Colonic mucosa (tissue), 4 donors: Measurements from ENCODE around the gene RPL21. TPM values are rescaled to one million over a fixed set of nuclear protein-coding genes. Genes with fewer than 3 reads are reported as not detected.

Experiments used
- DNase-seq: peaks from one replicate; pipeline ENCODE4 v3.0.0-alpha.2; 2020
- H3K27ac ChIP-seq: fragments of 200-600 bp; one replicate; pipeline ENCODE4 v1.8.0; 2021
- H3K27me3 ChIP-seq: fragments of 200-600 bp; one replicate; pipeline ENCODE4 v1.8.0; 2021
- H3K36me3 ChIP-seq: fragments of 200-600 bp; one replicate; pipeline ENCODE4 v1.8.0; 2021
- H3K4me1 ChIP-seq: fragments of 200-600 bp; one replicate; pipeline ENCODE4 v1.8.0; 2021; ENCODE audit warnings: mild to moderate bottlenecking
- H3K4me3 ChIP-seq: fragments of 200-600 bp; one replicate; pipeline ENCODE4 v1.8.0; 2021
- H3K9ac ChIP-seq, 2 donors: one replicate each; pipeline ENCODE4 v1.7.0; 2013; ENCODE audit warnings: control low read depth in 2 of 2, low read depth in 2 of 2, low read length in 2 of 2
- H3K9me3 ChIP-seq: fragments of 200-600 bp; one replicate; pipeline ENCODE4 v1.8.0; 2021
- CTCF ChIP-seq: fragments of 200-600 bp; IDR thresholded peaks from one replicate; pipeline ENCODE4 v1.8.0; 2022; ENCODE audit warnings: antibody characterized with exemption, mild to moderate bottlenecking
- intact Hi-C: fragments of 100-400 bp; cut with DNase I; formaldehyde crosslinking; loops from one replicate; pipeline ENCODE4 v1.14.1; 2022
- total RNA-seq, 2 donors: library from RNA; stranded (reverse); fragmentation: NEBNext Ultra II Directional in 1 of 2; extraction: Animal tissue kit (Norgen Biotek cat#: 25700) in 1 of 2; gene quantifications; one replicate each; pipeline ENCODE4 v1.2.1, GENCODE V29; 2021
- donor health status: healthy.
- donor health status: DM: no; HTN: no; CAD: no.
- donor health status: DM: no; HTN: no; CAD: no.

The RPL21 gene
- total RNA-seq, 2 donors from 2014 or later: 795 to 929 TPM

- no peak for DNase-seq
- no peak for TF ChIP-seq CTCF
- Histone ChIP-seq H3K9me3 (no peaks in the 10 kb centered on the region), H3K27me3 (no peaks in the 10 kb centered on the region), H3K27ac (no peak overlapping the region), H3K36me3 (no peaks in the 10 kb centered on the region), H3K4me3 (no peak overlapping the region), H3K9ac (no peak overlapping the region), H3K4me1 (no peaks in the 10 kb centered on the region)
- intact Hi-C loops: loop anchor here (10.0 kb wide), 1 partner anchor 65 kb away; no protein-coding TSS in a partner anchor
Measured at GRCh38 chr13:27280009-27280656, 28.8 kb downstream of the RPL21 start.

GRCh38 chr13:27280841-27281240, 29.5 kb downstream of the RPL21 start:
- no peaks in the 10 kb centered on the region for H3K27me3 ChIP-seq
- H3K36me3 ChIP-seq: no peaks in the 10 kb centered on the region
- no peak for DNase-seq
- TF ChIP-seq CTCF: no peak
- no peaks in the 10 kb centered on the region for H3K9me3 ChIP-seq
- H3K4me1 ChIP-seq: no peaks in the 10 kb centered on the region
- no peak overlapping the region for H3K9ac ChIP-seq
- intact Hi-C loops: loop anchor here (10.0 kb wide), 1 partner anchor 64 kb away; no protein-coding TSS in a partner anchor
- no peak overlapping the region for H3K27ac ChIP-seq
- no peak overlapping the region for H3K4me3 ChIP-seq

GRCh38 chr13:27281420-27281819, 30.1 kb downstream of the RPL21 start:
- no peak for TF ChIP-seq CTCF
- Histone ChIP-seq H3K9ac (no peak overlapping the region), H3K27ac (no peak overlapping the region), H3K36me3 (no peaks in the 10 kb centered on the region), H3K9me3 (no peaks in the 10 kb centered on the region), H3K4me1 (no peaks in the 10 kb centered on the region), H3K4me3 (no peak overlapping the region), H3K27me3 (no peaks in the 10 kb centered on the region)
- intact Hi-C loops: loop anchor here (10.0 kb wide), 1 partner anchor 63 kb away; no protein-coding TSS in a partner anchor
- DNase-seq: no peak

GRCh38 chr13:27283906-27284493, 32.6 kb downstream of the RPL21 start:
- no peak overlapping the region for H3K27ac ChIP-seq
- H3K4me1 ChIP-seq: no peaks in the 10 kb centered on the region
- H3K4me3 ChIP-seq: no peak overlapping the region
- no peaks in the 10 kb centered on the region for H3K36me3 ChIP-seq
- no peak for TF ChIP-seq CTCF
- no peaks in the 10 kb centered on the region for H3K9me3 ChIP-seq
- intact Hi-C loops: loop anchor here (10.0 kb wide), 1 partner anchor 61 kb away; no protein-coding TSS in a partner anchor
- H3K9ac ChIP-seq: no peak overlapping the region
- no peaks in the 10 kb centered on the region for H3K27me3 ChIP-seq
- DNase-seq: peak; percentile 33

GRCh38 chr13:27288392-27288791, 37.0 kb downstream of the RPL21 start:
- no peak overlapping the region for H3K27ac ChIP-seq
- no peak for TF ChIP-seq CTCF
- no peaks in the 10 kb centered on the region for H3K9me3 ChIP-seq
- H3K9ac ChIP-seq: no peak overlapping the region
- H3K4me1 ChIP-seq: no peaks in the 10 kb centered on the region
- no peaks in the 10 kb centered on the region for H3K27me3 ChIP-seq
- no peaks in the 10 kb centered on the region for H3K36me3 ChIP-seq
- intact Hi-C loops: loop anchor here (10.0 kb wide), 1 partner anchor 56 kb away; no protein-coding TSS in a partner anchor
- DNase-seq: no peak
- H3K4me3 ChIP-seq: no peak overlapping the region
